Measurements from ENCODE around the gene PACRG. TPM values are rescaled to one million over a fixed set of nuclear protein-coding genes. Genes with fewer than 3 reads are reported as not detected.

The PACRG gene
- total and polyA plus RNA-seq, 10 of the 15 experiments (the other 5 are each of a cell fraction or from before 2014, with no cell fraction given): not detected

DNA sequence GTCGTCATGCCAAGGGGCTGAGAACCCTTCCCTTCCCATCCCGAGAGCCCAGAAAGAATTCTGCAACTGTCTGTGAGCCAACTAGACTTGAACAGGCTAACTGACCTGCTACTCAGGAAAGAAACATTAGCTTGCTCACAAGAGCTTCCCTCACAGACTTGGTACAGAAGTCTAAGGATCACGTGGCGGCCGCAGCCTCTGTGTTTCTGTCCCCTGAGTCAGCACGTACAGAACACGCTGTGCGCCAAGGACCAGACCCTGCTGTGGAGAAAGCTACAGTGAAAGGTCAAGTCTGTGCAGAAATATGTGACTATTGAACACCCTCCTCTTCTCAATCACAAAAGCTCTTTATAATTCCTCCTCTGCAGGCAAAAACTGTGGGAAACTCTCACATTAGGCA is 535.4 kb downstream of the PACRG start:
- Histone ChIP-seq H2AFZ (ENCODE audit: control insufficient read depth, low read depth, low read length) (no peak overlapping the region), H3K4me3 (no peak overlapping the region), H3K4me1 (ENCODE audit: control insufficient read depth, insufficient read depth, low read length) (no peaks in the 10 kb centered on the region), H3K27me3 (replicated peaks in 1 of 2; ENCODE audit: control insufficient read depth in 2 of 2, insufficient read depth in 2 of 2, low read length in 1 of 2) (peaks cover 1 to 5% of the 10 kb centered on the region in 2 experiments; a peak in 1 of 4 replicates), H3K79me2 (ENCODE audit: control insufficient read depth, insufficient read depth, low read length) (no peaks in the 10 kb centered on the region), H3K27ac (ENCODE audit: control insufficient read depth, insufficient read depth) (no peak overlapping the region), H4K20me1 (ENCODE audit: control insufficient read depth, insufficient read depth) (no peaks in the 10 kb centered on the region), H3K9ac (ENCODE audit: control insufficient read depth, insufficient read depth, low read length) (no peak overlapping the region), H3K4me2 (ENCODE audit: control insufficient read depth, insufficient read depth) (no peak overlapping the region), H3K36me3 (ENCODE audit: control insufficient read depth in 2 of 2, insufficient read depth in 2 of 2, low read length in 1 of 2) (no peaks in the 10 kb centered on the region), H3K9me3 (replicated peaks; ENCODE audit: control insufficient read depth, insufficient read depth, low read length) (no peaks in the 10 kb centered on the region)
- intact Hi-C loops (cut with micrococcal nuclease; ENCODE audit: unreplicated experiment): no loop called here
- ChIA-PET CTCF (no interaction called here), SMC1A (ENCODE audit: uncharacterized antibody, unreplicated experiment) (no interaction called here), RAD21 (ENCODE audit: unreplicated experiment) (no interaction called here), POLR2A (no interaction called here)
- FAIRE-seq (no peak), DNase-seq (ENCODE audit: low read depth, low spot score) (no peak), ATAC-seq (no peak)
- TF ChIP-seq ZNF217 (IDR thresholded peaks at IDR 0.05) (no peak), NRF1 (conservative IDR thresholded peaks at IDR 0.05; ENCODE audit: low read depth, low read length) (no peak), TBL1XR1 (IDR thresholded peaks at IDR 0.05; ENCODE audit: low read depth, low read length) (no peak), ATF7 (IDR thresholded peaks at IDR 0.05; ENCODE audit: low read depth) (no peak), TARDBP (IDR thresholded peaks at IDR 0.05; ENCODE audit: borderline replicate concordance) (no peak), MTA3 (IDR thresholded peaks at IDR 0.05; ENCODE audit: borderline replicate concordance, low read length) (no peak), HCFC1 (IDR thresholded peaks at IDR 0.05; ENCODE audit: low read length) (no peak), MTA2 (IDR thresholded peaks at IDR 0.05; ENCODE audit: low read depth) (no peak), PRDM15 (CRISPR knock-in tag; IDR thresholded peaks at IDR 0.05) (no peak), ZSCAN29 (IDR thresholded peaks at IDR 0.05) (no peak)
- in situ Hi-C loops (cut with MboI): no loop called here
- 67% methylated on average over 8 of the region's 8 CpGs for WGBS (ENCODE audit: insufficient coverage, insufficient replicate concordance, low lambda C conversion rate, missing lambda C conversion rate)
- no TSS peak for BruUV-seq (replicated peaks)
